Peyer's patch (tissue), 4 donors: Measurements from ENCODE around the gene EDN1. TPM values are rescaled to one million over a fixed set of nuclear protein-coding genes. Genes with fewer than 3 reads are reported as not detected.

ENCODE experiments used
- DNase-seq, 3 donors: peaks; one replicate each; pipeline ENCODE4 v3.0.0-alpha.2; 2017 to 2019
- H3K27ac ChIP-seq, 4 donors: fragments of 200-600 bp; sonication (generic); one replicate each; pipeline ENCODE4 v1.5.1; 2016 to 2019
- H3K27me3 ChIP-seq, 2 donors: fragments of 200-600 bp; sonication (generic); one replicate each; pipeline ENCODE4 v1.5.1; 2019
- H3K36me3 ChIP-seq, 3 donors: fragments of 200-600 bp; sonication (generic); one replicate each; pipeline ENCODE4 v1.5.1; 2016 to 2019
- H3K4me1 ChIP-seq, 4 donors: fragments of 200-600 bp; sonication (generic); one replicate each; pipeline ENCODE4 v1.5.1; 2016 to 2019
- H3K4me3 ChIP-seq, 4 donors: fragments of 200-600 bp; sonication (generic); 1 replicate in 3 of 4; 2 replicates in 1 of 4; pipeline ENCODE4 v1.5.1; 2016 to 2019; ENCODE audit warnings: mild to moderate bottlenecking in 1 of 4
- H3K9me3 ChIP-seq, 4 donors: fragments of 200-600 bp; sonication (generic); one replicate each; pipeline ENCODE4 v1.5.1; 2016 to 2019; ENCODE audit warnings: mild to moderate bottlenecking in 1 of 4
- CTCF ChIP-seq, 6 experiments: fragments of 450-650 bp in 4 of 6; fragments of 200-600 bp in 2 of 6; sonication (generic) in 1 of 6; IDR thresholded peaks; one replicate each; pipeline ENCODE4 v1.5.1; 2017 to 2019; ENCODE audit warnings: antibody characterized with exemption in 6 of 6, mild to moderate bottlenecking in 3 of 6, moderate library complexity in 1 of 6
- POLR2A ChIP-seq, 2 donors: fragments of 450-650 bp; IDR thresholded peaks; one replicate each; pipeline ENCODE4 v1.5.1; 2017; ENCODE audit warnings: antibody characterized with exemption in 2 of 2, mild to moderate bottlenecking in 2 of 2, moderate library complexity in 2 of 2
- total RNA-seq, 4 donors: library from RNA; depleted of rRNA; stranded (reverse); fragments of >200 nt; gene quantifications; one replicate each; pipeline ENCODE4 v1.1.0, GENCODE V29; 2016

The EDN1 gene
- total RNA-seq, 4 donors from 2014 or later, result 5.8 to 19.0 (median 13.5) TPM

- H3K36me3 ChIP-seq, result no peaks in the 10 kb centered on the region
- TF ChIP-seq POLR2A (IDR thresholded peaks at IDR 0.05) (no peak), CTCF (IDR thresholded peaks at IDR 0.05) (no peak)
- H3K27ac ChIP-seq, result no peak overlapping the region
Measured at GRCh38 chr6:12246900-12247299, 43.3 kb upstream of the EDN1 start.

GRCh38 chr6:12249541-12250382, 40.4 kb upstream of the EDN1 start:
- no peak for TF ChIP-seq POLR2A (IDR thresholded peaks at IDR 0.05)
- TF ChIP-seq CTCF (IDR thresholded peaks at IDR 0.05), result no peak
- Histone ChIP-seq H3K27me3 (no peaks in the 10 kb centered on the region), H3K9me3 (no peaks in the 10 kb centered on the region), H3K4me3 (no peak overlapping the region), H3K4me1 (peaks cover 0 to 7% (median 0%) of the 10 kb centered on the region in 4 donors), H3K27ac (peak overlapping the region in 2 of 4 donors; percentile 22 to 38), H3K36me3 (no peaks in the 10 kb centered on the region)
- peak in 1 of 3 donors; percentile 56 for DNase-seq

More at GRCh38 chr6:12246900-12247299, 43.3 kb upstream of the EDN1 start:
- peaks cover 0 to 13% (median 0%) of the 10 kb centered on the region in 4 donors for H3K4me1 ChIP-seq
- H3K4me3 ChIP-seq, result no peak overlapping the region
- DNase-seq, result no peak
- no peaks in the 10 kb centered on the region for H3K9me3 ChIP-seq
- H3K27me3 ChIP-seq, result no peaks in the 10 kb centered on the region

GRCh38 chr6:12250383-12250770, 39.8 kb upstream of the EDN1 start:
- H3K4me1 ChIP-seq, result peaks cover 0 to 3% (median 0%) of the 10 kb centered on the region in 4 donors

GRCh38 chr6:12254210-12254609, 36.0 kb upstream of the EDN1 start:
- Histone ChIP-seq H3K9me3 (no peaks in the 10 kb centered on the region), H3K27me3 (no peaks in the 10 kb centered on the region), H3K27ac (peak overlapping the region in 1 of 4 donors; percentile 53), H3K4me3 (no peak overlapping the region), H3K4me1 (no peaks in the 10 kb centered on the region), H3K36me3 (no peaks in the 10 kb centered on the region)
- DNase-seq, result no peak
- no peak for TF ChIP-seq POLR2A (IDR thresholded peaks at IDR 0.05)
- no peak for TF ChIP-seq CTCF (IDR thresholded peaks at IDR 0.05)

More at GRCh38 chr6:12250383-12250770, 39.8 kb upstream of the EDN1 start:
- H3K9me3 ChIP-seq, result no peaks in the 10 kb centered on the region
- H3K36me3 ChIP-seq, result no peaks in the 10 kb centered on the region
- H3K4me3 ChIP-seq, result no peak overlapping the region
- TF ChIP-seq CTCF (IDR thresholded peaks at IDR 0.05) (no peak), POLR2A (IDR thresholded peaks at IDR 0.05) (no peak)
- DNase-seq, result no peak
- H3K27me3 ChIP-seq, result no peaks in the 10 kb centered on the region
- no peak overlapping the region for H3K27ac ChIP-seq

- no peaks in the 10 kb centered on the region for H3K36me3 ChIP-seq
- H3K27ac ChIP-seq, result no peak overlapping the region
- no peaks in the 10 kb centered on the region for H3K4me1 ChIP-seq
- H3K9me3 ChIP-seq, result no peaks in the 10 kb centered on the region
- TF ChIP-seq CTCF (IDR thresholded peaks at IDR 0.05) (no peak), POLR2A (IDR thresholded peaks at IDR 0.05) (no peak)
- no peaks in the 10 kb centered on the region for H3K27me3 ChIP-seq
- no peak for DNase-seq
- no peak overlapping the region for H3K4me3 ChIP-seq
Measured at GRCh38 chr6:12258191-12258590, 32.0 kb upstream of the EDN1 start.
